SK-N-MC (cell line): ENCODE measurements around the gene LCN10.

ENCODE experiments used
- EZH2 ChIP-seq: fragments of 200-600 bp; sonication (generic); IDR thresholded peaks from one replicate; pipeline ENCODE4 v1.6.1; 2017; ENCODE audit warnings: antibody characterized with exemption
- FOXP2 ChIP-seq: optimal IDR thresholded peaks from 2 replicates; pipeline ENCODE3; 2011; ENCODE audit warnings: mild to moderate bottlenecking, moderate library complexity; ENCODE audit not compliant: insufficient read depth; ENCODE audit errors: extremely low read length, control extremely low read depth
- POLR2AphosphoS5 ChIP-seq: IDR thresholded peaks from 2 replicates; pipeline ENCODE4 v1.6.1; 2012; ENCODE audit warnings: mild to moderate bottlenecking, low read depth, low read length, borderline replicate concordance

GRCh38 chr9:136709454-136710109 lies 33.2 kb downstream of the LCN10 start:
- TF ChIP-seq EZH2 (no peak), POLR2AphosphoS5 (no peak), FOXP2 (no peak)
